Sigmoid colon (tissue), 7 donors: ENCODE results near the gene HIC2. TPM values are rescaled to one million over a fixed set of nuclear protein-coding genes. Genes with fewer than 3 reads are reported as not detected.
A peak's percentile ranks its signal among the peaks of the same experiment; 100 is the strongest.
"Not testable (repeated sequence)": the region's sequence is repeated elsewhere in the genome, so short reads cannot be mapped to it uniquely, and the experiment has no call there.

Source experiments
- DNase-seq: peaks from one replicate; pipeline ENCODE4 v3.0.0-alpha.2; 2019
- H3K27ac ChIP-seq, 4 donors: fragments of 200-600 bp; sonication (generic); one replicate each; pipeline ENCODE4 v1.5.1; 2016 to 2019; ENCODE audit warnings: mild to moderate bottlenecking in 1 of 4
- H3K27me3 ChIP-seq, 3 donors: fragments of 200-600 bp; sonication (generic); one replicate each; pipeline ENCODE4 v1.5.1; 2019; ENCODE audit warnings: mild to moderate bottlenecking in 1 of 3
- H3K36me3 ChIP-seq, 4 donors: fragments of 200-600 bp; sonication (generic); one replicate each; pipeline ENCODE4 v1.5.1; 2016 to 2019
- H3K4me1 ChIP-seq, 4 donors: fragments of 200-600 bp; sonication (generic); one replicate each; pipeline ENCODE4 v1.5.1; 2017 to 2019
- H3K4me3 ChIP-seq, 4 donors: fragments of 200-600 bp; sonication (generic); one replicate each; pipeline ENCODE4 v1.5.1; 2017 to 2019; ENCODE audit warnings: mild to moderate bottlenecking in 2 of 4, moderate library complexity in 1 of 4
- H3K9me3 ChIP-seq, 4 donors: fragments of 200-600 bp in 3 of 4; sonication (generic) in 3 of 4; one replicate each; pipeline versions ENCODE4 v1.5.1 to v1.6.1; 2013 to 2019
- WGBS, 2 donors: extraction: QIAGEN DNeasy Blood & Tissue Kit; methylation state at CpG; one replicate each; pipeline ENCODE4 v1.1.7; 2013; 5-methylcytosine and 5-hydroxymethylcytosine counted together
- intact Hi-C: fragments of 100-400 bp; cut with DNase I; formaldehyde crosslinking; loops from one replicate; pipeline ENCODE4 v1.15.1; 2023
- polyA plus RNA-seq, 3 donors: library from polyadenylated mRNA; stranded (reverse); fragments of 200-250 nt; gene quantifications; one replicate each; pipeline ENCODE4 v1.2.3, GENCODE V29; 2013
- total RNA-seq, 4 donors: library from RNA; depleted of rRNA; stranded (reverse); fragments of >200 nt; gene quantifications; one replicate each; pipeline ENCODE4 v1.1.0, GENCODE V29; 2016
- donor health status: healthy with polysubstance abuse.
- donor health status: Bipolar disorder and iron deficiency.
- donor health status: healthy.

The HIC2 gene, protein sequence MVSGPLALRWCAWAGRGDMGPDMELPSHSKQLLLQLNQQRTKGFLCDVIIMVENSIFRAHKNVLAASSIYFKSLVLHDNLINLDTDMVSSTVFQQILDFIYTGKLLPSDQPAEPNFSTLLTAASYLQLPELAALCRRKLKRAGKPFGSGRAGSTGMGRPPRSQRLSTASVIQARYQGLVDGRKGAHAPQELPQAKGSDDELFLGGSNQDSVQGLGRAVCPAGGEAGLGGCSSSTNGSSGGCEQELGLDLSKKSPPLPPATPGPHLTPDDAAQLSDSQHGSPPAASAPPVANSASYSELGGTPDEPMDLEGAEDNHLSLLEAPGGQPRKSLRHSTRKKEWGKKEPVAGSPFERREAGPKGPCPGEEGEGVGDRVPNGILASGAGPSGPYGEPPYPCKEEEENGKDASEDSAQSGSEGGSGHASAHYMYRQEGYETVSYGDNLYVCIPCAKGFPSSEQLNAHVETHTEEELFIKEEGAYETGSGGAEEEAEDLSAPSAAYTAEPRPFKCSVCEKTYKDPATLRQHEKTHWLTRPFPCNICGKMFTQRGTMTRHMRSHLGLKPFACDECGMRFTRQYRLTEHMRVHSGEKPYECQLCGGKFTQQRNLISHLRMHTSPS
- total RNA-seq (1 to 10 TPM; 2.1 to 4.2 (median 2.7) TPM), polyA plus RNA-seq (1 to 10 TPM; 1.2 to 3.5 (median 1.4) TPM)

DNA sequence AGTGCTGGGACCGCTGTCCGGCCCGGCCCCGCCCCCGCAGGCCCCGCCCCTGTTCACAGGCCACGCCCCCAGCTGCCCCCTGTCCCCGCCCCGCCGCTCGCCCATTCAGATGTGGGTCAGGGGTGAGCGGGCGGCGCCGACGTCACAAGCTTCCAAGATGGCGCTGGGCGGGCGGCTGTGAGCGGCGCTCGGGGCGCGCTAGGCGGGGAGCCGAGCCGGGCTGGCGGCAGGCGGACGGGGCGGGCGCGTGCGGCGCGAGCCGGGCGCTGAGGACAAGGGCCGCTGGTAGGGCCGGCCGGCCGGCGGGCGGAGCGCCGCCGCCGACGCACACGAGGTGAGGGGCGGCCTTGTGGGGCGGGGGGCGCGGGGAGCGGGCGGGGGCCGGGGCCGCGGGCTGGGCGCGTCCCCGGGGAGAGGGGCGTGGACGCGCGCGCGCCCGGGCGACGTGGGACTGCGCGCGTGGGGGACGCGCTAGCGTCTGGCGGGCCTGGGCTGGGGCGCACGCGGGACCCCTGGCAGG is at the start of gene HIC2:
HIC2 (plus strand) TSS at position 145 of the 520 bp plus-strand sequence. CDS start 25,461 bp downstream, outside the sequence.
- H3K4me1 ChIP-seq, DNase-seq, intact Hi-C loops, H3K27me3 ChIP-seq, H3K36me3 ChIP-seq, H3K9me3 ChIP-seq: not testable (repeated sequence)
- peak within 1 kb of the TSS in 3 of 4 donors; percentile 64 to 73 (median 71) for H3K27ac ChIP-seq
- 0 to 1% methylated on average over 46 of the region's 81 CpGs for WGBS, 2 donors
- H3K4me3 ChIP-seq, result peak within 1 kb of the TSS; percentile 27 to 52 (median 44)

DNA sequence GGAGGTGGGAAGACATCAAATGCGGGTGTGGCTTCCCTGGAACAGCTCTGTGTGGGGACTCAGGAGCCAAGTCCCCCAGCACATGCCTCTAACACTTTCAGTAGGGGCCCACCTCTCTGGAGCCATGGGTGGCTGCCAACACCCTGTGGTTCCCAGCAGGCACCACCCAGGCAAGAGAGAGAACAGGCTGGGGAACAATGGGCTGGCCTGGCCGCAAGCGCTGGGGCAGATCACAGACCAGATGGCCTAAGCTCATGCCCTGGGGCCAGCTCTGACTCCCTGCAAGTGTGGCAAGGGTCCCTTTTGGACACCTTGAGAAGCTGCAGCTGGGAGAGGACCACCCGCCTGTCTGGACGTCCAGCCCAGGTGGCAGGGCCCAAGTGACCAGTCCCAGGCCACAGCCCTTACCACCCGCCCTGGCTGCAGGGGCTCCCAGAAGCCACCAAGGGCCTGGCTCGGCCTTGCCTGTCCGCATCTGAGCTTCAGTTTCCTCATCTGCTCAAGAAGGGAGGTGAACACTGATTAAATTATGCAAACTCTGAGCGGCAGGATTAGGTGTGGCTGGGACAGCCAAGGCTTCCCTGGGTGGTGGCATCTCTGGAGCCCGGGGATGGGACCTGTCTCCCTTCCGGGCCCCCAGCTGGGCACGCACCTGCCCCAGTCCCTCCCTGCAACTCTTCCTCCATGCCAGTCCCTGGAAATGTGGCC is 48.4 kb upstream of the HIC2 start:
- H3K9me3 ChIP-seq, H3K27me3 ChIP-seq, intact Hi-C loops, H3K4me3 ChIP-seq, H3K4me1 ChIP-seq, H3K36me3 ChIP-seq, H3K27ac ChIP-seq: not testable (repeated sequence)
- whole genome bisulfite sequencing, 2 donors, result 73 to 94% methylated on average over 3 to 4 of the region's 12 CpGs
- peak; percentile 4 for DNase-seq

DNA sequence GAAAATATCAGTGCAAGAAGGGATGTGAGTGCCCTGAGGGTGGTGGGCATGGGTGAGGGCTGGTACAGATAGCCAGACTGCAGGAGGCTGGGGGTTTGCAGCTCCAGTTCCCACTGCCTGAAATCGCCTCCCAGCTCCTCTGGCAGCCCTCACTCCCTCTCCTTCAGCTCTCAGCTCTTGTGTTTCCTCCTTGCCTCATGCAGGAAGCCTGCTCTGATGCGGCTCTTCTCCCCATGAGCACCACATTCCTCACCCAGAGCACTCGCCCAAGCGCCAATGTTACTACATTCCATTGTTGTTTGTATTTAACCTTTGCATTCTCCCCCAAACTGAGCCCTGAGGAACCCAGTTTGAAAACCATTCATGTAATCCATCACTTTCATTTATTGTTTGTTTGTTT is 41.3 kb upstream of the HIC2 start:
- intact Hi-C loops, H3K4me1 ChIP-seq: not testable (repeated sequence)
- WGBS, 2 donors, result no CpG with 5 or more reads among the region's 4 CpGs

DNA sequence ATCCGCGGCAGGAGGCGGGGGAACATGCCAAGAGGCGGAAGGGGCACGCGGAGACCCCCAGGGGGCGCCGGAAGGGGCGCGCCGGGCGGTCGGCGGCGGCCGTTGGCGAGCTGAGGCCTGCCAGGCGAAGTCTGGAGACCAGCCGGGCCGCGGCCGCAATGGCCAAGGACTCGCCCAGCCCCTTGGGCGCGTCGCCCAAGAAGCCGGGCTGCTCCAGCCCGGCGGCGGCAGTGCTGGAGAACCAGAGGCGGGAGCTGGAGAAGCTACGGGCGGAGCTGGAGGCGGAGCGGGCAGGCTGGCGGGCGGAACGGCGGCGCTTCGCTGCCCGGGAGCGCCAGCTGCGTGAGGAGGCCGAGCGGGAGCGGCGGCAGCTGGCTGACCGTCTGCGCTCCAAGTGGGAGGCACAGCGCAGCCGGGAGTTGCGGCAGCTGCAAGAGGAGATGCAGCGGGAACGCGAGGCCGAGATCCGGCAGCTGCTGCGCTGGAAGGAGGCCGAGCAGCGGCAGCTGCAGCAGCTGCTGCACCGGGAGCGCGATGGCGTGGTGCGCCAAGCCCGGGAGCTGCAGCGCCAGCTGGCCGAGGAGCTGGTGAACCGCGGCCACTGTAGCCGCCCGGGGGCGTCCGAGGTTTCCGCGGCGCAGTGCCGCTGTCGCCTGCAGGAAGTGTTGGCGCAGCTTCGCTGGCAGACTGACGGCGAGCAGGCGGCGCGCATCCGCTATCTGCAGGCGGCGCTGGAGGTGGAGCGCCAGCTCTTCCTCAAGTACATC is 33.3 kb upstream of the HIC2 start, which contains the start of gene RIMBP3B:
RIMBP3B (plus strand) TSS at position 51 of the 767 bp plus-strand sequence; CDS start at position 159, 108 bp downstream.
- DNase-seq, H3K4me3 ChIP-seq, H3K36me3 ChIP-seq, intact Hi-C loops, H3K27me3 ChIP-seq, H3K4me1 ChIP-seq, H3K9me3 ChIP-seq, H3K27ac ChIP-seq: not testable (repeated sequence)
- WGBS, 2 donors, result no CpG with 5 or more reads among the region's 91 CpGs

More for the DNA sequence above, 41.3 kb upstream of the HIC2 start:
- not testable (repeated sequence) for DNase-seq, H3K27me3 ChIP-seq, H3K27ac ChIP-seq, H3K4me3 ChIP-seq, H3K9me3 ChIP-seq, H3K36me3 ChIP-seq

DNA sequence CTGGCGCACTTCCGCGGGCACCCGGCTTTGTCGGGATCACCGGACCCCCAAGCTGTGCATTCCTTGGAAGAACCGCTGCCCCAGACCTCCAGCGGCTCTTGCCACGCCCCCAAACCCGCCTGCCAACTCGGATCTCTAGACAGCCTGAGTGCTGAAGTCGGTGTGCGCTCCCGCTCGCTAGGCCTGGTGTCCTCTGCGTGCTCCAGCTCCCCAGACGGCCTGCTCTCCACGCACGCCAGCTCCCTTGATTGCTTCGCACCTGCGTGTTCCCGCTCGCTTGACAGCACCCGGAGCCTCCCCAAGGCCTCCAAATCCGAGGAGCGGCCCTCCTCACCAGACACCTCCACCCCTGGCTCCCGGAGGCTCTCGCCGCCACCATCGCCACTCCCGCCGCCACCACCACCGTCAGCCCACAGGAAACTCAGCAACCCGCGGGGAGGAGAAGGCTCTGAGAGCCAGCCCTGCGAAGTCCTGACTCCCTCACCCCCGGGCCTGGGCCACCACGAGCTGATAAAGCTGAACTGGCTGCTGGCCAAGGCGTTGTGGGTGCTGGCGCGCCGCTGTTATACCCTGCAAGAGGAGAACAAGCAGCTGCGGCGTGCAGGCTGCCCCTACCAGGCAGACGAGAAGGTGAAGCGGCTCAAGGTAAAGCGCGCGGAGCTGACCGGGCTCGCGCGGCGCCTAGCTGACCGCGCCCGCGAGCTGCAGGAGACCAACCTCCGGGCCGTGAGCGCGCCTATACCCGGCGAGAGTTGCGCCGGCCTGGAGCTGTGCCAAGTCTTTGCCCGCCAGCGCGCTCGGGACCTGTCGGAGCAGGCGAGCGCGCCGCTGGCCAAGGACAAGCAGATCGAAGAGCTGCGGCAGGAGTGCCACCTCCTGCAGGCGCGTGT is 32.5 kb upstream of the HIC2 start:
- H3K4me3 ChIP-seq, intact Hi-C loops, H3K36me3 ChIP-seq, H3K27ac ChIP-seq, DNase-seq, H3K4me1 ChIP-seq, H3K27me3 ChIP-seq, H3K9me3 ChIP-seq: not testable (repeated sequence)
- WGBS, 2 donors, result no CpG with 5 or more reads among the region's 79 CpGs

DNA sequence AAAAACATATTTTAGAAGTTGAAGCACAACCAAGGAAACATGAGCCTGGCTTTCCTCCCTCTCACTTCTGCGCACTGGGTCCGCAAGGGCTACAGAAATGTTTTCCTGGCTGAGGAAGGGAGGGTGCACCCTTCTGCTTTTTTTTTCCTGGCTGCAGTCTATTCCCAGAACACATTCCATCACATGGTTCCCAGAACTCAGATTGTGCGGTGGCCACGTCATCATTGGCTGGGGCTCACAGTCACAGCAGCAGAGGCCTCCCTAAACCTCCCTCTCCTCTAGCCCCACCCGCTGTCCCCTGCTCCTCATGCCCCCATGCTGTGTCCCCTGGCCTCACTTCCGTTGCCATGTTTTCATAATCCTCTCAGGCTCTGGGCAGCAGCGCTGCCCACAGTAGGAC is 27.7 kb upstream of the HIC2 start:
- H3K27me3 ChIP-seq, DNase-seq, H3K27ac ChIP-seq, intact Hi-C loops, H3K36me3 ChIP-seq, H3K9me3 ChIP-seq, H3K4me3 ChIP-seq, H3K4me1 ChIP-seq: not testable (repeated sequence)
- no CpG with 5 or more reads among the region's 7 CpGs for WGBS, 2 donors

DNA sequence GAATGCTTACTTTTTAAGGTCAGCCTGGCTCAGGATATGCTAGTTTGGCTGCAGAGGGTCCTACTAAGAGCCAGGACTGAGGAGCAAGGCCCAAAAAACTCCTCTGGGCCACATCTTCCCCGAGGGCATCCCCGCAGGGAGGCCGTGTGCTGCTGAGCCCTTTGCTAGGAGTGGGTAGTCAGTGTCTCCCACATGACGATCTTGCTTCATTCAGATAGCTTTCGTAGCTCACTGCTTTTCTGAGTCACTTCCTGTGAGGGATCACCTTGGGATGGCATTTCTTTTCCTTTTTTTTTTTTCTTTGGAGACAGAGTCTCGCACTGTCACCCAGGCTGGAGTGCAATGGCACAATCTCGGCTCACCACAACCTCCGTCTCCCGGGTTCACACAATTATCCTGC is 27.2 kb upstream of the HIC2 start:
- DNase-seq, H3K27me3 ChIP-seq, H3K4me1 ChIP-seq, intact Hi-C loops, H3K4me3 ChIP-seq, H3K9me3 ChIP-seq, H3K36me3 ChIP-seq, H3K27ac ChIP-seq: not testable (repeated sequence)
- WGBS, 2 donors, result no CpG with 5 or more reads among the region's 9 CpGs

DNA sequence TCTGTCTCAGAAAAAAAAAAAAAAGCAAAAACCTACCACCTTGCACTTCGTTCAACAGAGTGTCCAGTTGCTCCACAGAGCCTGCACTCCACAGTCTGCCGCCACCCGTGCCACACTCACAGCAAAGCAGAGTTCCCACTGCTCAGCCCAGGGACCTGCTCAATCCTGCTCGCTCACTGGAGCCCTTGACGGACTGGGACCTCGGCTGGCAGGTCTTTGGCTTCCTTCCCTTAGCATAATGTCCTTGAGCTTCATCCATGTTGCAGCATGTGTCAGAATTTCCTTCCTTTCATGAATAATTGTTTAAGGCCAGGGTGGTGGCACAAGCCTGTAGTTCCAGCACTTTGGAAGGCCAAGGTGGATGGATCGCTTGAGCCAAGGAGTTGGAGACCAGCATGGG is 22.6 kb upstream of the HIC2 start:
- not testable (repeated sequence) for H3K4me1 ChIP-seq

DNA sequence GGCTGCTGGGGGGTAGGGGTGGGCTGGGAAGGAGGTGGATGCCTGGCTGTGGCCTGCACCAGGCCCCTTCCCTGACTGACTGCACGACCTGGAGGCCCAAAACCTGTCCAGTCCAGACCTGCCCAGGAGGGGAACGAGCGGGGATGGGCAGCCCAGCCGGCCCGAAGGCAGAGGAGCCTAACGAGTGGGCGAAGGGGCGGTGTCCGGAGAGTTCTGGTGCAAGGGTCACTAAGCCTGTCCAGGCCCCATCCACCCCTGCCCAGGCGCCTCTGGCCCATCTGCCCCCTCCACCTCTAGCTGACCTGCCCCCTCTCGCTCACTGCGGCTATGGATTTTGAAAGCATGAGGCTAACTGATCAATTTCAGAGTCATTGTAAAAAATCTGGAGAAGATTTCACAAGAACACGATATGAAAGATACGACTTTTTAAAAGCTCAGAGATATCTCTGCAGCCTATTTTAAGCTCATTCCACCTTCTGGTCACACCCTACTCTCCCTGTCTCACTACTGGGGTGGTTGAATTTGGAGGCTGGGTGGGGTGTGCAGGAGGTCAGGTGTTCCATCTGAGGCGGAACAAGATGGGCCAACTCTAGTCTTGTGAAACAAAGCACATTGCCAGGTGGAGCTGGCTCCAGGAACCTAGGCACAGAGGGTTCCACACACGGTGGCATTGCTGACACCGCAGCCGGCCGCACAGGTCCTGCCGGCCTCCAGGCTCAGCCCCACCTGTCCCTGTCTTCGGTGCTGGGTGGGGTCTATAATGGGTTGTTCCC is 15.8 kb upstream of the HIC2 start:
- H3K4me3 ChIP-seq, H3K9me3 ChIP-seq, H3K36me3 ChIP-seq, H3K27me3 ChIP-seq, H3K27ac ChIP-seq, H3K4me1 ChIP-seq, intact Hi-C loops, DNase-seq: not testable (repeated sequence)
- no CpG with 5 or more reads among the region's 21 CpGs for WGBS, 2 donors

More for the DNA sequence above, 22.6 kb upstream of the HIC2 start:
- H3K9me3 ChIP-seq, intact Hi-C loops, H3K4me3 ChIP-seq, H3K36me3 ChIP-seq, H3K27ac ChIP-seq, H3K27me3 ChIP-seq, DNase-seq: not testable (repeated sequence)
- no CpG with 5 or more reads among the region's 7 CpGs for WGBS, 2 donors

DNA sequence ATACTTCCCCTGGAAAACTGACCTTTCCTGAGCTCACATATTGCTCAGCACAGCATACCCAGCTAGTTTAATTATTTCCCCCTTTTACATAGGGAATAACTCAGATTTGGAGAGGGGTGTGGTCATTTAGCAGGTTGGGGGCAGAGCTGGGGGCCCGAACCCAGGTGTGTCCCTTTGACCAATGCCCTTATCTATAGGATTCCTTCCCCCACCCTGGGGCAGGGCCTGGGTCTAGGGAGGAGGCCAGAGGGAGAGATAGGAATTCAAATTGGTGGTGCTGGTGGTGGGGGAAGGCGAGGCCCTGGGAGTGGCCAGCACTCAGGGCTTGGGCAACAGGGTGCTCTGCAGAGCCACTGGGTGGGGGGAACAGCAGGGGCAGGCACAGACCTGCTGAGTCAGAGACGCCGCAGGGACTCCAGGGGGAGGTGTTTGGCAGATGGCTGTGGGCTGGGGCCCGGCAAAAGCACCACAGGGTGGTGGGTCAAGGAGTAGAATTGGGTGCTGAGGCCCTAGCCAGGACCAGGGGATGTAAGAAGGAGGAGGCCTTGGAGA is 14.3 kb upstream of the HIC2 start:
- H3K9me3 ChIP-seq, H3K4me3 ChIP-seq, intact Hi-C loops, H3K27ac ChIP-seq, DNase-seq, H3K36me3 ChIP-seq, H3K27me3 ChIP-seq, H3K4me1 ChIP-seq: not testable (repeated sequence)
- 6 to 75% methylated on average over 1 of the region's 5 CpGs for WGBS, 2 donors
